LNCaP clone FGC (cell line): ENCODE data around the gene PHLDB2.

Experiments
- DNase-seq: peaks from one replicate; pipeline ENCODE4 v3.0.0-alpha.2; 2011; ENCODE audit warnings: low read depth
- H3K4me3 ChIP-seq: 2 replicates; pipeline ENCODE4 v1.5.1; 2011; ENCODE audit warnings: mild to moderate bottlenecking, low read depth, low read length, control low read depth
- TF ChIP-seq, protein P1 (sequence below): IDR thresholded peaks from 2 replicates; pipeline ENCODE4 v1.5.1; 2012; ENCODE audit warnings: mild to moderate bottlenecking; ENCODE audit not compliant: control insufficient read depth, insufficient read depth; ENCODE audit errors: extremely low read depth

Gene PHLDB2

DNA sequence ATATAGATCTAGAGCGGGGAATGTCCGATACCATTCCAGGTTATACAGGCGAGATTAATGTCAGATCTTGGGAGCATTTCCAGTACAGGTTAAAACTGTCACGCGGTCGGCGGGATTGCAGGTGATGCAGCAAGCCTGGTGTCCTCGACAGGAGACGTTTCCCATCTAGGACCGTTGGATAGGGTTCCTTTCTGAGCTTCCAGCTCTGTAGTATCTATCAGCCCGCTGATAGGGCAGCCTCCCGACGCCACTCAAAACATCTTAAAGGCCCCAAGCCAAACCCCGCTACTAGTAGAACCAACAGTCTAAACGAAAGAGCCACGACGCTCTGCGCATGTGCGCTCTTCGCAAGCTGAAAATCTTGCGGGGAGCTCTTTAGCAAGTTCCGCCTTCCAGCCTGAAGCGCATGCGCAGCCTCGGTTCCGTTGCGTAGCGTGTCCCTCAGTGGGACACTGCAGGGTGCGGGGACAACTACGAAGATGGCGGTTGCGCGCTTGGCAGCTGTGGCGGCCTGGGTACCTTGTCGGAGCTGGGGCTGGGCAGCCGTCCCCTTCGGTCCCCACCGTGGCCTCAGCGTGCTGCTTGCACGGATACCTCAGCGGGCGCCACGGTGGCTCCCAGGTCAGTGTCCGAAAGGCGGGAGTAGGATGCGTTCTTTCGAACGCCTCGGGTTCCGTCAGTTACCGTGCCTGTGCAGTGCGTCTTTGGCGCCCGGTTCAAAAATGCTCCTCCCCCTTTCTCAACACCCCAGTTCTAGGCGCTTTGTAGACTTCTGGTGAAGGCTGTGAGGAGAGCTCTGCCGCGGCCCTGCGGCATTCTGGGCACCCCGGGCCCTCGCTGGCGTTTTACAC, 119.7 kb downstream of the PHLDB2 start, which contains the start of gene ABHD10:
Gene ABHD10 (plus strand): TSS at position 444 of the 851 bp plus-strand sequence. CDS start 36 bp downstream, at position 480.
- DNase-seq, result peak; percentile 97
- peak within 1 kb of the TSS; percentile 84 for H3K4me3 ChIP-seq
- TF ChIP-seq, protein P1, sequence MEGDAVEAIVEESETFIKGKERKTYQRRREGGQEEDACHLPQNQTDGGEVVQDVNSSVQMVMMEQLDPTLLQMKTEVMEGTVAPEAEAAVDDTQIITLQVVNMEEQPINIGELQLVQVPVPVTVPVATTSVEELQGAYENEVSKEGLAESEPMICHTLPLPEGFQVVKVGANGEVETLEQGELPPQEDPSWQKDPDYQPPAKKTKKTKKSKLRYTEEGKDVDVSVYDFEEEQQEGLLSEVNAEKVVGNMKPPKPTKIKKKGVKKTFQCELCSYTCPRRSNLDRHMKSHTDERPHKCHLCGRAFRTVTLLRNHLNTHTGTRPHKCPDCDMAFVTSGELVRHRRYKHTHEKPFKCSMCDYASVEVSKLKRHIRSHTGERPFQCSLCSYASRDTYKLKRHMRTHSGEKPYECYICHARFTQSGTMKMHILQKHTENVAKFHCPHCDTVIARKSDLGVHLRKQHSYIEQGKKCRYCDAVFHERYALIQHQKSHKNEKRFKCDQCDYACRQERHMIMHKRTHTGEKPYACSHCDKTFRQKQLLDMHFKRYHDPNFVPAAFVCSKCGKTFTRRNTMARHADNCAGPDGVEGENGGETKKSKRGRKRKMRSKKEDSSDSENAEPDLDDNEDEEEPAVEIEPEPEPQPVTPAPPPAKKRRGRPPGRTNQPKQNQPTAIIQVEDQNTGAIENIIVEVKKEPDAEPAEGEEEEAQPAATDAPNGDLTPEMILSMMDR, result no peak

DNA sequence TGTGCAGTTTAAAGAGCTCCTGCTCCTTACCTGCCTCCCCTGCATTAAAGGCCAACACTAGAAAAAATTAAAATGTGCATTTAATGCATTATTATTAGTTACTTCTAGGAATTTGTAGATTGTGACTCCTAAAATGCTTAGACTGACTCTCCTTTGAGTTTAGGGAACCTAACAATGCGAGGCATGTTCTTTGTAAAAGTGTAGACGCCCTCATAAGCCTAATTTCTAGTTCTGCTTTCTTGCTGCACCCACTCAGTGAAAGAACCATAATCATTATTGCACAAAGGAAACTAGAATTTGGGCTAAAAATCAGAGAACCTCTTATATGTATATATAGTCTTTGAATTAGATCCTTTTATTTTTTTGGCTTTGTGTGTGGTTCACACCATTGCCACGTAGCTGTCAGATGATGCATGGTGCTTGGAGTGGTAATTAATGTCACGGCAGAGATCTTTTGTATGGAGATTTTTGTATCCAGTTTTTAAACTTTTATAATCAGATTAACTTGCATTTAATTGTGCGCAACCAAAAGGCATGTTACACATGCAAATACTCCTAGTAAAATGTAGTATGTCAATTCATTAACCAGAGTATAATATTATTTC, 120.5 kb downstream of the PHLDB2 start:
- DNase-seq, result no peak
- TF ChIP-seq, protein P1, result no peak
- peak overlapping the region; percentile 84 for H3K4me3 ChIP-seq

DNA sequence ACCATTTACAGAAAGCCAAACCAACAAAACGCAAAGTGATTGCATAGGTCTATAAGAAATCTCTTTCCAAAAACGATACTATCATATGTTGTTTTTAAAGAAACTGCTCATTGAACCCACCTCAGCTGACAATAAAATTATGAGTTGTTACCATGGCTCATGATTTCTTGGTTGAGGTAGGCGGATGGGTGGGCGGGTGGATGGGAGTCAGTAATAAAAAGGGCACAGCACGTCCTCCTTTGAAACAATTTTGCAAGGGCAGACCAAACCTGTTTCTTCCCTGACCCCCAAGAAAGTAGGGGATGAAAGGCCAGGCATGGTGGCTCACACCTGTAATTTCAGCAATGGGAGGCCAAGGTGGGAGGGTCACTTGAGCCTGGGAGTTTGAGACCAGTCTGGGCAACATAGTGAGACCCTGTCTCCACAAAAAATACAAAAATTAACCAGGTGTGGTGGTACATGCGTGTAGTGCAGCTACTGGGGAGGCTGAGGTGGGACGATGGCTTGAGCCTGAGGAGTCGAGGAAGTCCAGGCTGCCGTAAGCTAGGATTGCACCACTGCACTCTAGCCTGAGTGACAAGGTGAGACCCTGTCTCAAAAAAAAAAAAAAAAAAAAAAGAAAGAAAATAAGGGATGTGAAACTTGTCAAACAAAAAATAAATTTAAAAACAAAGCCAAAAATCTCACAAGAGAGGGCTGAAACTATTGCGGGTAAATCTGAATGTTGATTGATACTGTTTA, 121.8 kb downstream of the PHLDB2 start:
- DNase-seq, result no peak
- TF ChIP-seq, protein P1, result no peak
- H3K4me3 ChIP-seq, result no peak overlapping the region

DNA sequence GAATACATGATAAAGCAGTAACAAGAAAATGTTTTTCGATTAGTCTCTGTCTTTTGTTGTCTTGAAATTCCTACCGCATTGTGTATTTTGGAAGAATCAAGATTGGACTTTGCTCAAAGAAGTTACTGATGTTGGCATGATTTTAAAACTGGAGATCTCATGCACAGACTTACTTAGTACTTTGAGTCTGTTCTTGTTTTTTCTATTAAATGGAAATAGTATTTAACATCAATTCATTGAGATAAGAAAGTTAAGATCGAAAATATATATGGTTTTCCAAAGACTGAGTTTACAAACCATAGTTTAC, 122.3 kb downstream of the PHLDB2 start:
- DNase-seq, result no peak
- TF ChIP-seq, protein P1, result no peak
- H3K4me3 ChIP-seq, result no peak overlapping the region

DNA sequence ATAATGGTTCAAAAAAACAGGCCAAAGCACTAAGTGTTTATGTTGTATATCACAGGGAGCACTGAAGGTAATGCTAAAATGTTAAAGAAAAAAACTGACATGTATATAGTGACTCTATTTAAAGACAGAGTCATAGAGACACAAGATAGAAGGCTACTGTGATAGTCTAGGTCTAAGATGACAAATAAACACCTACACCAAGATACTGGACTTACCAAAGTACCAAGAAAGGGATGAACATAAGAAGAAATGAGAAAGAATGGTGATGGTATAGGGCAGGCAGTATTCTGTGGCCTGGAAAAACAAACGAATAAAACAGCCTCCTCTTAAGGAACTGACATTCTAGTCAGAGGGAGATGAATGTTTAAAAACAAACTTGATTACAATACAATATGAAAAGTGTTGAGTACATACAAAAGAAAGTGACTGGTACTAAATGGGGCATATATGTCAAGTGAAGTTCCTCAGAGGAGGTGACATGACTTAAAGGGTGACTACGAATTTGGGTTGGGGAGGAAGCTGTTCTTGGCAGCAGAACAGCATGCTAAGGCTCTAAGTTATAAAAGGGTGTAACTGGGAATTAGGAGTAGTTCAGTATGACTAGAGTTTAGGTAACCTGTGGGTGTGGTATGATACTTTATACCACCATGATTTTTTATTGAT, 125.7 kb downstream of the PHLDB2 start:
- no peak overlapping the region for H3K4me3 ChIP-seq
- TF ChIP-seq, protein P1, result no peak

DNA sequence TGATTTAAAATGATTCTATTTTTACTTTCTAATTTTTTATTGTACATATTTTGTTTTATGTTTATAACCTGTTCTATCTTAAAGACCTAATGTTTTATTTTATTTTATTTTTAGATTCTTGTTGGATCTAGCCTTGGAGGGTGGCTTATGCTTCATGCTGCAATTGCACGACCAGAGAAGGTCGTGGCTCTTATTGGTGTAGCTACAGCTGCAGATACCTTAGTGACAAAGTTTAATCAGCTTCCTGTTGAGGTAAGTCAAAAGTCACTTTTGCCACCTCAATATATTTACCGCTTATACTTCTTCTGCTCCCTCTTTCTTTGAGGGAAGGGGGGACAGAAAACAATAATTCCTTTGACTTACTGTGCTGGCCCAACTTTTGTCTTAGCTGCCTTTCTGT, 127.7 kb downstream of the PHLDB2 start:
- DNase-seq, result no peak

More for the DNA sequence above, 125.7 kb downstream of the PHLDB2 start:
- DNase-seq, result no peak

More for the DNA sequence above, 127.7 kb downstream of the PHLDB2 start:
- TF ChIP-seq, protein P1, result no peak
- no peak overlapping the region for H3K4me3 ChIP-seq
